Natural killer cell (primary cell): ENCODE data around the gene MAMDC4. TPM values are rescaled to one million over a fixed set of nuclear protein-coding genes. Genes with fewer than 3 reads are reported as not detected.

ENCODE experiments used
- ATAC-seq, 3 donors: fragments of 150-1000 bp in 2 of 3; fragments of 200-7000 bp in 1 of 3; cut with Tn5 transposase; 1 replicate in 1 of 3; 2 replicates in 2 of 3; pipeline ENCODE4 v1.10.0; 2021; ENCODE audit warnings: mild to moderate bottlenecking in 2 of 3, moderate library complexity in 2 of 3
- DNase-seq, 2 donors: peaks; one replicate each; pipeline versions ENCODE4 v3.0.0 to v3.0.0-alpha.2; 2013 to 2021; ENCODE audit warnings: mixed read lengths in 1 of 2
- H3K27ac ChIP-seq: one replicate; pipeline ENCODE4 v1.5.1; 2013; ENCODE audit warnings: mild to moderate bottlenecking, low read length
- H3K27me3 ChIP-seq: one replicate; pipeline ENCODE4 v1.6.1; 2013; ENCODE audit warnings: low read length; ENCODE audit not compliant: control insufficient read depth, insufficient read depth
- H3K36me3 ChIP-seq: one replicate; pipeline ENCODE4 v1.6.1; 2013; ENCODE audit warnings: low read length; ENCODE audit not compliant: control insufficient read depth, insufficient read depth
- H3K4me1 ChIP-seq: one replicate; pipeline ENCODE4 v1.6.1; 2013; ENCODE audit warnings: low read length; ENCODE audit not compliant: control insufficient read depth, insufficient read depth
- H3K4me3 ChIP-seq: one replicate; pipeline ENCODE4 v1.5.1; 2013; ENCODE audit warnings: low read length
- H3K9me3 ChIP-seq: one replicate; pipeline ENCODE4 v1.6.1; 2013; ENCODE audit warnings: low read length; ENCODE audit not compliant: control insufficient read depth, insufficient read depth
- H3K27ac Mint-ChIP-seq, 2 donors: one replicate each; pipeline ENCODE4 v1.8.0; 2022; ENCODE audit warnings: mild to moderate bottlenecking in 2 of 2, mixed read lengths in 2 of 2, moderate library complexity in 1 of 2
- H3K27me3 Mint-ChIP-seq, 2 donors: one replicate each; pipeline ENCODE4 v1.8.0; 2022; ENCODE audit warnings: low read depth in 2 of 2, mixed read lengths in 2 of 2
- H3K36me3 Mint-ChIP-seq: one replicate; pipeline ENCODE4 v1.8.0; 2022; ENCODE audit warnings: mixed read lengths
- H3K4me1 Mint-ChIP-seq, 2 donors: one replicate each; pipeline ENCODE4 v1.8.0; 2022; ENCODE audit warnings: mixed read lengths in 2 of 2
- H3K4me3 Mint-ChIP-seq: one replicate; pipeline ENCODE4 v1.8.0; 2022; ENCODE audit warnings: mild to moderate bottlenecking, moderate library complexity, mixed read lengths
- H3K9me3 Mint-ChIP-seq, 2 donors: one replicate each; pipeline ENCODE4 v1.8.0; 2022; ENCODE audit warnings: mixed read lengths in 2 of 2
- CTCF ChIP-seq: fragments of 200-600 bp; IDR thresholded peaks from one replicate; pipeline ENCODE4 v1.8.0; 2022; ENCODE audit warnings: antibody characterized with exemption
- WGBS: methylation state at CpG from one replicate; pipeline ENCODE4 v1.1.7; 2013; ENCODE audit warnings: missing lambda C conversion rate; ENCODE audit not compliant: insufficient coverage; 5-methylcytosine and 5-hydroxymethylcytosine counted together
- intact Hi-C: fragments of 100-400 bp; cut with micrococcal nuclease; formaldehyde crosslinking; loops from one replicate; pipeline ENCODE4 v1.14.2; 2022
- total RNA-seq, 4 donors: library from RNA; stranded (reverse); fragments of 120-200 nt in 1 of 4; gene quantifications; one replicate each; pipeline versions ENCODE4 v1.2.3 to v1.2.4, GENCODE V29; 2013 to 2022

Gene MAMDC4
- total RNA-seq, 3 donors from 2014 or later (not counting 1 experiment from before 2014, with no cell fraction given) = 4.6 to 6.5 (median 5.8) TPM

- no peak overlapping the region for H3K27ac ChIP-seq
- no peaks in the 10 kb centered on the region for H3K9me3 ChIP-seq
- no peaks in the 10 kb centered on the region for H3K27me3 ChIP-seq
- H3K36me3 Mint-ChIP-seq = no peaks in the 10 kb centered on the region
- peaks cover 40% of the 10 kb centered on the region for H3K36me3 ChIP-seq
- ATAC-seq (no peak), DNase-seq (no peak)
- peaks cover 0 to 11% of the 10 kb centered on the region in 2 donors for H3K4me1 Mint-ChIP-seq
- no peak overlapping the region for H3K4me3 ChIP-seq
- peaks cover 32% of the 10 kb centered on the region for H3K4me1 ChIP-seq
- H3K27me3 Mint-ChIP-seq = no peaks in the 10 kb centered on the region
- no peak for TF ChIP-seq CTCF
- peak overlapping the region in 1 of 2 donors; percentile 56 for H3K27ac Mint-ChIP-seq
- intact Hi-C loops = no loop called here
- H3K4me3 Mint-ChIP-seq = no peak overlapping the region
- no peaks in the 10 kb centered on the region for H3K9me3 Mint-ChIP-seq
- 82% methylated on average over 3 of the region's 4 CpGs for WGBS
Measured at GRCh38 chr9:136906266-136906665, 54.1 kb downstream of the MAMDC4 start.

- intact Hi-C loops = no loop called here
- no peaks in the 10 kb centered on the region for H3K27me3 Mint-ChIP-seq
- no peaks in the 10 kb centered on the region for H3K9me3 Mint-ChIP-seq
- no peak for TF ChIP-seq CTCF
- WGBS = 98% methylated on average over 29 of the region's 29 CpGs
- Histone ChIP-seq H3K27me3 (no peaks in the 10 kb centered on the region), H3K4me3 (no peak overlapping the region), H3K4me1 (peaks cover 22% of the 10 kb centered on the region), H3K9me3 (no peaks in the 10 kb centered on the region), H3K27ac (no peak overlapping the region), H3K36me3 (peaks cover 37% of the 10 kb centered on the region)
- peak overlapping the region in 1 of 2 donors; percentile 81 for H3K27ac Mint-ChIP-seq
- H3K4me1 Mint-ChIP-seq = peaks cover 0 to 4% of the 10 kb centered on the region in 2 donors
- H3K36me3 Mint-ChIP-seq = no peaks in the 10 kb centered on the region
- H3K4me3 Mint-ChIP-seq = no peak overlapping the region
- no peak for ATAC-seq
- DNase-seq = no peak
Measured at GRCh38 chr9:136907011-136907914, 55.1 kb downstream of the MAMDC4 start.

Other genes starting within 250 kb of the MAMDC4 start
- under 1 TPM; 0.28 to 0.47 (median 0.29) TPM for gene EGFL7, start 189.4 kb upstream of the MAMDC4 start, total RNA-seq
- gene AGPAT2, start 164.9 kb upstream of the MAMDC4 start, total RNA-seq = 10 to 100 TPM; 10.3 to 19.4 (median 12.0) TPM
- gene DIPK1B, start 139.8 kb upstream of the MAMDC4 start, total RNA-seq = under 1 TPM in 2 of 3 donors, not detected in 1; 0.31 to 0.39 TPM
- not detected for gene LCN10, start 109.4 kb upstream of the MAMDC4 start, total RNA-seq
- not detected for gene LCN6, start 103.8 kb upstream of the MAMDC4 start, total RNA-seq
- not detected for gene LCN8, start 94.1 kb upstream of the MAMDC4 start, total RNA-seq
- gene LCN15, start 87.8 kb upstream of the MAMDC4 start, total RNA-seq = not detected
- 10 to 100 TPM; 22.4 to 26.9 (median 26.6) TPM for gene TMEM141, start 61.0 kb upstream of the MAMDC4 start, total RNA-seq
- gene CCDC183, start 56.0 kb upstream of the MAMDC4 start, total RNA-seq = under 1 TPM; 0.56 to 0.75 (median 0.65) TPM
- gene RABL6, start 44.4 kb upstream of the MAMDC4 start, total RNA-seq = 10 to 100 TPM; 72.7 to 82.5 (median 75.9) TPM
- 10 to 100 TPM; 26.6 to 35.6 (median 31.5) TPM for gene AJM1, start 9.9 kb upstream of the MAMDC4 start, total RNA-seq
- 10 to 100 TPM; 63.5 to 69.8 (median 67.7) TPM for gene PHPT1, start 2.9 kb upstream of the MAMDC4 start, total RNA-seq
- gene EDF1, start 14.0 kb downstream of the MAMDC4 start, total RNA-seq = 100 to 1,000 TPM; 208 to 255 (median 227) TPM
- 10 to 100 TPM; 17.4 to 35.5 (median 25.0) TPM for gene TRAF2, start 34.2 kb downstream of the MAMDC4 start, total RNA-seq
- gene FBXW5, start 92.4 kb downstream of the MAMDC4 start, total RNA-seq = 100 to 1,000 TPM; 117 to 144 (median 136) TPM
- gene C8G, start 92.9 kb downstream of the MAMDC4 start, total RNA-seq = 1 to 10 TPM; 3.9 to 8.5 (median 7.3) TPM
- 10 to 100 TPM in 1 of 3 donors, 1 to 10 TPM in 2; 9.2 to 11.3 (median 9.8) TPM for gene LCN12, start 99.9 kb downstream of the MAMDC4 start, total RNA-seq
- gene PTGDS, start 125.2 kb downstream of the MAMDC4 start, total RNA-seq = 100 to 1,000 TPM; 157 to 361 (median 296) TPM
- 1 to 10 TPM; 4.9 to 8.4 (median 8.2) TPM for gene LCNL1, start 130.6 kb downstream of the MAMDC4 start, total RNA-seq
- 100 to 1,000 TPM; 161 to 188 (median 161) TPM for gene PAXX, start 140.1 kb downstream of the MAMDC4 start, total RNA-seq
- gene CLIC3, start 144.2 kb downstream of the MAMDC4 start, total RNA-seq = 100 to 1,000 TPM; 144 to 286 (median 161) TPM
- gene ABCA2, start 175.9 kb downstream of the MAMDC4 start, total RNA-seq = 100 to 1,000 TPM; 356 to 416 (median 357) TPM
- gene FUT7, start 179.7 kb downstream of the MAMDC4 start, total RNA-seq = 1 to 10 TPM in 2 of 3 donors, under 1 TPM in 1; 0.99 to 5.1 (median 3.9) TPM
- gene NPDC1, start 193.8 kb downstream of the MAMDC4 start, total RNA-seq = 1 to 10 TPM in 2 of 3 donors, under 1 TPM in 1; 0.87 to 5.6 (median 3.4) TPM
- not detected for gene ENTPD2, start 201.7 kb downstream of the MAMDC4 start, total RNA-seq
- gene SAPCD2, start 218.2 kb downstream of the MAMDC4 start, total RNA-seq = 1 to 10 TPM in 2 of 3 donors, under 1 TPM in 1; 0.59 to 2.6 (median 1.0) TPM
- 10 to 100 TPM; 10.5 to 25.8 (median 19.3) TPM for gene UAP1L1, start 225.2 kb downstream of the MAMDC4 start, total RNA-seq
- gene MAN1B1, start 234.6 kb downstream of the MAMDC4 start, total RNA-seq = 10 to 100 TPM; 75.1 to 99.4 (median 80.4) TPM